ENCODE results near the gene PLEKHA5.

- TF ChIP-seq CTCF (IDR thresholded peaks at IDR 0.05) (no peak), POLR2A (IDR thresholded peaks at IDR 0.05) (no peak)
Measured at GRCh38 chr12:19285793-19286448, 156.4 kb downstream of the PLEKHA5 start.

Data from Peyer's patch (tissue), 4 donors.